Activated CD8-positive, alpha-beta T cell treated with anti-CD3 and anti-CD28 coated beads, Interleukin-2, amount 10 ng/mL, durations not matched to agents 7 days and 5 days (primary cell): ENCODE data around the gene MED29. TPM values are rescaled to one million over a fixed set of nuclear protein-coding genes. Genes with fewer than 3 reads are reported as not detected.

ENCODE experiments used
- ATAC-seq: fragments of 150-1000 bp; cut with Tn5 transposase; one replicate; pipeline ENCODE4 v1.10.0; 2021; ENCODE audit warnings: moderate library complexity
- CTCF ChIA-PET: fragments of 350-600 bp; sonication (Branson Sonifier 250); formaldehyde crosslinking; loops from one replicate; lab custom pipeline; 2021; ENCODE audit warnings: antibody characterized with exemption; lab: Charles Lee
- POLR2A ChIA-PET: fragments of 350-600 bp; sonication (Branson Sonifier 250); formaldehyde crosslinking; loops from one replicate; lab custom pipeline; 2021; ENCODE audit warnings: antibody characterized with exemption; lab: Charles Lee
- DNase-seq: peaks from one replicate; pipeline ENCODE4 v3.0.0-alpha.2; 2020
- H3K27ac Mint-ChIP-seq: one replicate; pipeline ENCODE4 v1.8.0; 2021; ENCODE audit warnings: mild to moderate bottlenecking, mixed read lengths
- H3K27me3 Mint-ChIP-seq: one replicate; pipeline ENCODE4 v1.8.0; 2021; ENCODE audit warnings: low read depth, mixed read lengths
- H3K36me3 Mint-ChIP-seq: one replicate; pipeline ENCODE4 v1.8.0; 2021; ENCODE audit warnings: low read depth, mixed read lengths
- H3K4me1 Mint-ChIP-seq: one replicate; pipeline ENCODE4 v1.8.0; 2021; ENCODE audit warnings: low read depth, mixed read lengths
- H3K4me3 Mint-ChIP-seq: one replicate; pipeline ENCODE4 v1.8.0; 2021; ENCODE audit warnings: mild to moderate bottlenecking, mixed read lengths
- H3K9me3 Mint-ChIP-seq: one replicate; pipeline ENCODE4 v1.8.0; 2022; ENCODE audit warnings: mixed read lengths; ENCODE audit not compliant: insufficient read depth
- total RNA-seq, 2 experiments: library from RNA; stranded (reverse); gene quantifications; one replicate each; pipeline ENCODE4 v1.2.3, GENCODE V29; 2021

Gene MED29
- total RNA-seq, 2 experiments from 2014 or later: 32.6 to 39.3 TPM

DNA sequence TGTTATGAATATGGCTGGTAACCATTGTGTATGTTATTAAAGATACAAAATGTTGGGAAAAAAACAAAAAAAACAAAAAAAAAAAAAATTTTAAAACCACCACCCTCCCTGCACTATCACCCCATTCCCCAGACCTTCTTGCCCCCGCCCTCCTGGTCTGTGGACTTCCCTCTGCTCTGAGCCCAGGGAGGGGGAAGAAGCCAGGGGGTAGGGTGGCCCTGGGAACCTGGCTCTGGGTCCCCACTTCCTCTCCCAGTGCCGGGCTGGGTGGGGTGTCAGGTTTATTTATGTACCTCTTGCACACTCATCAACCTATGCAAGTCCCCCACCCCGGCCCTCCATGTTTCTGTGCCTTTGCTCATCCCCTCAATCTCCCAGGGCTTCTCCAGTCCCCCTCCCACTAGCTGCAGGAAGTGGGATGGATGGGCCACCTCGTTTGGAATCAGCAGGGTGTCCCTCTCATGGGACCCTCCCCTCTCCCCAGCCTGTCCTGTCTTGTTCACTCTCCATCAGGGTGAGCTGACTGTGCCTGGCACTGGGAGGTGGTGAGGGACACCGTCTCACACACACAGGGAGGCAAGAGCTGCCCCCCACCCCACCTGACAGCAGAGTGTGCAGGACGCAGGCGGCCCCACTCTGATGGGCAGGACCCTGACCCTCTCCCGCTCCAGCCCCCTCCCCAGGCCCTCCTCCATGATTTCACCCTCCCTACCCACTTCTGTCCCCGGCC lies 6.2 kb upstream of the MED29 start:
- no peak for DNase-seq
- Mint-ChIP-seq H3K4me3 (no peak overlapping the region), H3K27me3 (no peaks in the 10 kb centered on the region), H3K9me3 (no peaks in the 10 kb centered on the region), H3K4me1 (peaks cover 20% of the 10 kb centered on the region), H3K36me3 (peaks cover 53% of the 10 kb centered on the region), H3K27ac (peak overlapping the region; percentile 60)
- CTCF ChIA-PET: interaction anchor here (0.6 kb wide), 1 partner anchor 159 kb away, joined by 3 read pairs; no protein-coding TSS in a partner anchor
- ATAC-seq: no peak
- POLR2A ChIA-PET: no interaction called here

DNA sequence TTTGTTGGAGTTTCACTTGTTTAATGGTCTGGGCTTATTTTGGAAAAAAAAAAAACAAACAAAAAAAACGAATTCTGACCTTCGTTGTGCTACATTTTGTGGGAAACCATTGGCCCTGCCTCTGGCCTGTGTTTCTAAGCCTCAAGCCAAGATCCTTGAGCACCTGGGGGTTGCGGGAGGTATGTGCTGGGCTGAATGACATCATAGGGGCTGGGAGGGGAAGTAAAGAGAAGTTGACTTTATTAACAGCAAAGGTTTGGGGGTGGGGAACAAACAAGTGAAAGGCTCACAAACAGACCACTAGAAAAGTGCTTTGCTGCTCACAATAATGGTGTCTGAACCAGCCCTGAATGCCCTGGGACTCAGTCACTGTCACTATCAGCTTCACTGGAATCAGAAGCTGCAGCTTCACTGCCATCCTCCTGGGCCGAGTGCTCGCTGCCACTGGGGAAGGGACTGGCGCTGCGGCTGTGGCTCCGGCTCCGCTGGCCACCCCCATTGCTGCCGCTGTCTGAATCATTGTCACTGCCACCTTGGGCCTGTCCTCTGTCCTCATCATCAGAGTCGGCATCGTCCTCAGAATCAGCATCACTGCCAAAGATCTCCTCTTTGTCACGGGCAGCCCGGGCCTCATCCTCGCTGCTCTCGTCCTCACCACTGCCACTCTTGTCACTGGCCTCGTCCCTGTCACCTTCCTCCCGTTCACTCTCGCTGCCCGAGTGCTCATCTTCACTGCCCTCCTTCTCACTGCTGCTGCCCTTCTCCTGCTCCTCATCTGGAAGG lies 5.4 kb upstream of the MED29 start:
- peak overlapping the region; percentile 20 for H3K27ac Mint-ChIP-seq
- no peaks in the 10 kb centered on the region for H3K9me3 Mint-ChIP-seq
- ATAC-seq: no peak
- no peak overlapping the region for H3K4me3 Mint-ChIP-seq
- ChIA-PET CTCF (no interaction called here), POLR2A (no interaction called here)
- DNase-seq: no peak
- H3K27me3 Mint-ChIP-seq: no peaks in the 10 kb centered on the region
- H3K36me3 Mint-ChIP-seq: peaks cover 53% of the 10 kb centered on the region
- peaks cover 25% of the 10 kb centered on the region for H3K4me1 Mint-ChIP-seq

DNA sequence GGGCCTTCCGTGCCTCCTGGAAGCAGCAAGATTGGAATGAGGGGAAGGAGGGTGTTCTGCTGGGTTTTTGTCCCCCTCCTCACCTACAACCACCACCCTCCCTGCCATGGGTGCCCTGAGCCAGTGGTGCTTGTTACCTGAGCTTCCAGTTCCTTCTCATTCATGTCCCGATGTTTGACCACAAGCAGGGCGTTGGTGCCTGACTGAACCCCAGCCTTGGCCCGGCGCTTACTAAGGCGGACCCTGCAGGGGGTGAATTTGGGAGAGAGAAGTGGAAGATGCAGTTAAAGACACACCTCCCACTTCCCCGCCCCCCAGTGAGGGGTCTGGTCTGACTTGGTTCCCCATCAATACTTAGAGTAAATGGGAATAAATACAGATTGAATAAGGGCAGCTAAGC lies 4.6 kb upstream of the MED29 start:
- peaks cover 50% of the 10 kb centered on the region for H3K36me3 Mint-ChIP-seq
- no peak overlapping the region for H3K4me3 Mint-ChIP-seq

DNA sequence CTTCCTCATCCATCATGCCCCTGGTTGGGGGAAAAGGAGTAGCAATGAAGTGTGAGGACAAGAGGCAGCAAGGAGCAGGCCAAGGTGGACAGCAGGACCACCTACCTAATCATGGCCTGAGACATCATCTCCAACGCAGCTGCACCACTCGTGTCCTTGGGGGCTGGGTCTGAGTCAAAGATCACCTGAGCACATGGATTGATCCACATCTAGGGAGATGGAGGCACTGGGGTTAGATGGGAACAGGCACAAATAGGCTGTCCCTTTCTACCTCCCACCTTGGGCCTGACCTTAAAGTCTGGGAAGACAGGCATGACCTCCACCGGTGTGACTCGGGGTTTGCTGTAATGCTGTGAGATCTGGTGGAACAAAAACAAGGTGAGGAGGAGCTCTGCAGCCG lies 2.5 kb upstream of the MED29 start:
- Mint-ChIP-seq H3K27ac (peak overlapping the region; percentile 34), H3K9me3 (no peaks in the 10 kb centered on the region), H3K36me3 (peaks cover 52% of the 10 kb centered on the region), H3K4me1 (peaks cover 44% of the 10 kb centered on the region), H3K4me3 (no peak overlapping the region), H3K27me3 (no peaks in the 10 kb centered on the region)
- ChIA-PET POLR2A (interaction anchor here (1.2 kb wide), 1 partner anchor 47 kb away, joined by 4 read pairs; the partner anchor contains the start of gene RPS16), CTCF (no interaction called here)
- ATAC-seq (no peak), DNase-seq (no peak)

More for the DNA sequence above, 4.6 kb upstream of the MED29 start:
- ATAC-seq: no peak
- ChIA-PET POLR2A (no interaction called here), CTCF (no interaction called here)
- Mint-ChIP-seq H3K27ac (no peak overlapping the region), H3K27me3 (no peaks in the 10 kb centered on the region), H3K4me1 (peaks cover 28% of the 10 kb centered on the region), H3K9me3 (no peaks in the 10 kb centered on the region)
- DNase-seq: no peak

DNA sequence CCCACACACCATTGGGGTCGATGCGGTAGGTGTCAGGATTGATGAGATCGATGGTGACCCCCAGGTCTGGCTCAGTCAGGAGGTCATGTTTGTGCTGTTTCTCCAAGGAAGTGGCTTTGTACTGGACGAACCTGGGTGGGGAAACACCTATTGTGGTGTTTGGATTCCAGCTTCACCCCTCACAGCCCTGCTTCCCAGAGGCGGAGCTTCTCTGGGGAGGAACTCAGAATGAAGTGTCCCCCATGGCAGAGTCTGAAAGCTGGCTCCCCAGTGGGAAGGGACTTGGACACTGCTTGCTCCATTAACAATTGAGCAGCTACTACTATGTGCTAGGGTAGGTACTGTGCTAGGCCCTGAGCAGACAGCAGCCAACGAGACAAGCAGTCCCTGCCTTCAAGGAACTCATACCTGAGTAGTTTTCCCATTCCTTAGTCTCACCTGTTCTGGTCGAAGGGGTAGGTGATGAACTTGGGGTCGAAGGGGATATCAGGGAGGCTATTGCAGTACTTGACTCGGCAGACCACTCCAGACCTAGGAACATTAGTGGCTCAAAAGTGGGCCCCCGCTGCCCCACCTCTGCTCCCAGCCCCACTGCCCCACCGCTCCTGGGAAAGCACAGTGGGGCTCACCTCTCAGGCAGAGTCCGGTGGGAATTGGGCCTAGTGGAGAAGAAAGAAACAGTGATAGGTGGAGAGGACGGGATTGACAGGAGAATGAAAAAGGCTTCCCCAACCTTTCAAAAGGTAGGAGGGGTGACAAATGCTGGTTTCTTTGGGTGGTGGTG lies 1.4 kb upstream of the MED29 start:
- CTCF ChIA-PET: interaction anchor here (1.4 to 2.4 kb wide), 2 partner anchors 12 to 23 kb away, joined by 5 to 8 read pairs; partner anchors contain the start of gene PLEKHG2
- ATAC-seq (no peak), DNase-seq (no peak)
- Mint-ChIP-seq H3K27ac (peak overlapping the region; percentile 100), H3K36me3 (peaks cover 56% of the 10 kb centered on the region), H3K4me1 (peaks cover 46% of the 10 kb centered on the region), H3K4me3 (peak overlapping the region; percentile 95), H3K27me3 (no peaks in the 10 kb centered on the region), H3K9me3 (no peaks in the 10 kb centered on the region)
- POLR2A ChIA-PET: interaction anchor here (1.0 kb wide), 2 partner anchors 44 to 144 kb away, joined by 3 read pairs; no protein-coding TSS in a partner anchor

DNA sequence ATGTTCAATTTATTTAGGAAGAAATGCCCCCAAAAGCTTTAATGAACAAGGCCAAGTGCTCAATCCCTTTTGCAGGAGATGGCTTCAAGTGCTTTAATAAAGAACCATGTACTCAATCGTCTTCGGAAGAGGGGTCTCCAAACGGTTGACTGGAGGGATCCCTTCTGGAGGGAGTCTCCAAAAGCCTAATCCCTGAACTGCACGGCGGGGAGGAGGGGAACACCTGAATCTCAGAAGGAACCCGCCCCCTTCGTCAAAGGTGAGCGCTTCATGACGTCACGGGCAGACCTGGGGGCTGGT lies 777 bp upstream of the MED29 start:
- POLR2A ChIA-PET: interaction anchor here (1.0 to 2.2 kb wide), 10 partner anchors 11 to 144 kb away, joined by 3 to 39 read pairs (median 12); partner anchors contain the start of genes GMFG, PLEKHG2, RPS16 and SAMD4B
- Mint-ChIP-seq H3K4me3 (peak overlapping the region; percentile 95), H3K36me3 (peaks cover 59% of the 10 kb centered on the region), H3K9me3 (no peaks in the 10 kb centered on the region), H3K27ac (peak overlapping the region; percentile 100), H3K4me1 (peaks cover 49% of the 10 kb centered on the region), H3K27me3 (no peaks in the 10 kb centered on the region)
- CTCF ChIA-PET: interaction anchor here (1.0 to 2.7 kb wide), 8 partner anchors 11 to 179 kb away, joined by 3 to 38 read pairs (median 6); partner anchors contain the start of genes PLEKHG2, RPS16, SAMD4B and ZFP36
- DNase-seq (peak; percentile 86), ATAC-seq (no peak)

DNA sequence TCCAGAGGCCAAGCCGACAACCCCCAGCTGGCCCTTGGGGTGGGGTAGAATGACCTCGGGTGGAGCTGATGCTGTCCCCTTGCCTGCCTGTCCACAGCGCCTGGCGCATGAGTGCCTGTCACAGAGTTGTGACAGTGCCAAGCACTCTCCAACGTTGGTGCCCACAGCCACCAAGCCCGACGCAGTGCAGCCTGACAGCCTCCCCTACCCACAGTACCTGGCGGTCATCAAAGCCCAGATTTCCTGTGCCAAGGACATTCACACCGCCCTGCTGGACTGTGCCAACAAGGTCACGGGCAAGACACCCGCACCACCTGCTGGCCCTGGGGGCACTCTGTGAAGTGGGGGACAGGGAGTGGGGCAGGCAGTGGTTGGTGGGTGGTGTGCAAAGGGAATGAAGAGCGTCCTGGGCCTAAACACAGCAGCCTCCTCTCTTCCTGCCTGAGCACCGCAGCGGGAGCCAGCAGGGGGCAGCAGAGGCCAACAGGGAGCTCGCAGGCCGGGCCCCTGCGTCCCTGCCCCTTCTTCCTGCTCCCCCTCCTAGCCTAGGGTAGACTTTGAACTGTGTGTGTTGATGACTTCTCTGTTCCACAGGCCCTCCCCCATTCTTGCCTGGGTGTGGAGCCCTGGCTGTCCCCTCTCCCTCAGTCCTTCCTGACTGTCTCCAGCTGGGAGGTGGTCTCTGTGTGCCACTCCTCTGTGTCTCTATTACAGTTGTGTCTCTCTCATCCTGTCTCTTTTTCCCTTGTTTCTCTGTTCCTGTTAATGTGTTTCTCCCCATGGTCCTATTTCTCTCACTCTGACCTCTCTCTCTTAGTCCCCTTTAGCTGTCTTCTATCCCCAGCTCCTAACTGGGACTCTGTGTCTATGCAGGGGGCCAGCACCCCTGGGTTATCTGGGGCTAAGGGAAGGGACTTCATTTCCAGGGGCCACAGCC lies 6.5 kb downstream of the MED29 start:
- H3K36me3 Mint-ChIP-seq: peaks cover 30% of the 10 kb centered on the region
- POLR2A ChIA-PET: interaction anchor here (0.6 to 6.4 kb wide), 7 partner anchors 10 to 585 kb away, joined by 3 to 100 read pairs (median 7); partner anchors contain the start of genes GMFG, LGALS4, PLEKHG2 and RPS16
- peak; percentile 70 for ATAC-seq
- peak overlapping the region; percentile 2 for H3K4me3 Mint-ChIP-seq
- no peaks in the 10 kb centered on the region for H3K9me3 Mint-ChIP-seq
- H3K27ac Mint-ChIP-seq: peak overlapping the region; percentile 82
- CTCF ChIA-PET: interaction anchor here (0.7 to 3.8 kb wide), 14 partner anchors 10 to 287 kb away, joined by 3 to 145 read pairs (median 4); partner anchors contain the start of genes EID2B, PLEKHG2, RPS16 and SAMD4B
- H3K4me1 Mint-ChIP-seq: peaks cover 70% of the 10 kb centered on the region
- no peaks in the 10 kb centered on the region for H3K27me3 Mint-ChIP-seq
- DNase-seq: peak; percentile 95

DNA sequence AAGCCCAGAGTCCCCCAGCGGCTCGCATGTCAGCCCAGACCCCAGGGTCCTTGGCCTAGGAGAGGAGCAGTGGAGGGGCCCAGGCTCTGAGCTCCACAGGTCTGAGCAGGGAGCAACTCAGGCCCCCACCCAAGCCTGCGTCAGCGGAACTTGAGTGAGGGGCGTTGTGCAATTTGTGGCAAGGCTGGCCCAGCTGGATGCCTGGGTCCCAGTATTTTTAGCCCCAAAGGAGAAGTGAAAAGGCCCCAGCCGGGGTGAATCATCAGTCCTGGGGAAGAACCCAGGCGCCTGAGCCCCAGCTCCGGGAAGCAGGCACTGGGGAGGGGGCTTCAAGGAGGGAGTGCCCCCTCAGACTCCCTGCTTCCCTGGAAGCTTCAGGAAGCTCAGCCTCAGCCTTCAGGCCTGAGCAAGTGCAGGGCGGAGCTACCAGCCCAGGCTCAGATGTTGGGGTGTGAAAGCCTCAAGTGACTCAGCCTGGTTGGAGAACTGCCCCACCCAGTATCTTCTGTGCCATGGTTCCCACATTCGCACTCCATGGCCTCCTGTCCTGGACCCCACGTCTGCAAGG lies 7.2 kb downstream of the MED29 start:
- no peaks in the 10 kb centered on the region for H3K27me3 Mint-ChIP-seq
- peak overlapping the region; percentile 2 for H3K4me3 Mint-ChIP-seq
- H3K4me1 Mint-ChIP-seq: peaks cover 73% of the 10 kb centered on the region
- CTCF ChIA-PET: interaction anchor here (0.7 to 3.8 kb wide), 13 partner anchors 9 to 287 kb away, joined by 3 to 145 read pairs (median 5); partner anchors contain the start of genes EID2B, PLEKHG2, RPS16 and SAMD4B
- H3K27ac Mint-ChIP-seq: peak overlapping the region; percentile 82
- POLR2A ChIA-PET: interaction anchor here (1.0 to 6.4 kb wide), 5 partner anchors 10 to 141 kb away, joined by 3 to 100 read pairs (median 18); partner anchors contain the start of genes GMFG, PLEKHG2, RPS16 and ZFP36
- H3K9me3 Mint-ChIP-seq: no peaks in the 10 kb centered on the region
- H3K36me3 Mint-ChIP-seq: peaks cover 28% of the 10 kb centered on the region
- ATAC-seq: no peak
- DNase-seq: peak; percentile 69

DNA sequence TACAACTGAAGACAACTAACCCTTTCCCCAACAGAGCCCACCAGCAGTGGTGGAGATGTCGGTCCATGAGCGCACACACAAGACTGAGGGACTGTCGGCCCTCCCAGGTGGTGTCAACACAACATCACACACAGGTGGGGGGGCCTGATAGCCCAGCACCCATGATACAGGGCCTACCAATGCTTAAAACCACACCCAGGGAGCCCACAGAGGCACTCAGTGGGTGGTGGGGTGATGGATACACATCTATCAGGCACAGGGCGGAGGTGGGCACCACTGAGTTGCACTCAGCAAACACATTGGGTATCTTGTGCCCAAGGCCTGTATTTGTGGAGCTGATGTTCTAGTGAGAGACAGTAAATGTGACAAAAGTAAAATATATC lies 8.5 kb downstream of the MED29 start:
- no peaks in the 10 kb centered on the region for H3K27me3 Mint-ChIP-seq
- H3K9me3 Mint-ChIP-seq: no peaks in the 10 kb centered on the region
- ATAC-seq (no peak), DNase-seq (no peak)
- H3K27ac Mint-ChIP-seq: peak overlapping the region; percentile 12
- peaks cover 22% of the 10 kb centered on the region for H3K36me3 Mint-ChIP-seq
- ChIA-PET POLR2A (interaction anchor here (5.4 to 6.4 kb wide), 2 partner anchors 8 to 12 kb away, joined by 93 to 100 read pairs; partner anchors contain the start of genes PLEKHG2 and ZFP36), CTCF (interaction anchor here (1.8 to 3.9 kb wide), 2 partner anchors 9 to 12 kb away, joined by 3 to 64 read pairs; partner anchors contain the start of genes MED29, PAF1 and PLEKHG2)
- H3K4me1 Mint-ChIP-seq: peaks cover 78% of the 10 kb centered on the region
- peak overlapping the region; percentile 8 for H3K4me3 Mint-ChIP-seq

DNA sequence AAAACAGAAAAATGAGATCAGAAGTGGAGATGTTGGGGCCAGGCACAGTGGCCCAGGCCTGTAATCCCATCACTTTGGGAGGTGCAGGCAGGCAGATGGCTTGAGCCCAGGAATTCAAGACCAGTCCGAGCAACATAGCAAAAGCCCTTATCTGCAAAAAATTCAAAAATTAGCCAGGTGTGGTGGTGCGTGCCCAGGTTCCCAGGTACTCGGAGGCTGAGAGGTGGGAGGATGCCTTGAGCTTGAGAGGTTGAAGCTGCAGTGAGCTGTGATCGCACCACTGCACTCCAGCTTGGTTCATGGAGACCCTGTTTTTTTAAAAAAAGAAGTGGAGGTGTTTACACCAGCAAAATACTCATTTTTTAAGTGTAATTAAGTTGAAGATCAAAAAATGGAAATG lies 8.9 kb downstream of the MED29 start:
- POLR2A ChIA-PET: interaction anchor here (5.4 to 6.4 kb wide), 2 partner anchors 8 to 12 kb away, joined by 93 to 100 read pairs; partner anchors contain the start of genes PLEKHG2 and ZFP36
- no peak for DNase-seq
- ATAC-seq: no peak
- CTCF ChIA-PET: interaction anchor here (0.6 to 3.9 kb wide), 4 partner anchors 9 to 51 kb away, joined by 3 to 64 read pairs (median 3); partner anchors contain the start of genes MED29, PAF1 and PLEKHG2
- Mint-ChIP-seq H3K36me3 (peaks cover 19% of the 10 kb centered on the region), H3K4me1 (peaks cover 81% of the 10 kb centered on the region), H3K27me3 (no peaks in the 10 kb centered on the region), H3K9me3 (no peaks in the 10 kb centered on the region), H3K4me3 (no peak overlapping the region), H3K27ac (peak overlapping the region; percentile 12)
